Sigmoid colon (tissue), 7 donors: Measurements from ENCODE around the gene ZNF653. TPM values are rescaled to one million over a fixed set of nuclear protein-coding genes. Genes with fewer than 3 reads are reported as not detected.

Experiments
- DNase-seq: peaks from one replicate; pipeline ENCODE4 v3.0.0-alpha.2; 2019
- H3K27ac ChIP-seq, 4 donors: fragments of 200-600 bp; sonication (generic); one replicate each; pipeline ENCODE4 v1.5.1; 2016 to 2019; ENCODE audit warnings: mild to moderate bottlenecking in 1 of 4
- H3K27me3 ChIP-seq, 3 donors: fragments of 200-600 bp; sonication (generic); one replicate each; pipeline ENCODE4 v1.5.1; 2019; ENCODE audit warnings: mild to moderate bottlenecking in 1 of 3
- H3K36me3 ChIP-seq, 4 donors: fragments of 200-600 bp; sonication (generic); one replicate each; pipeline ENCODE4 v1.5.1; 2016 to 2019
- H3K4me1 ChIP-seq, 4 donors: fragments of 200-600 bp; sonication (generic); one replicate each; pipeline ENCODE4 v1.5.1; 2017 to 2019
- H3K4me3 ChIP-seq, 4 donors: fragments of 200-600 bp; sonication (generic); one replicate each; pipeline ENCODE4 v1.5.1; 2017 to 2019; ENCODE audit warnings: mild to moderate bottlenecking in 2 of 4, moderate library complexity in 1 of 4
- H3K9me3 ChIP-seq, 4 donors: fragments of 200-600 bp in 3 of 4; sonication (generic) in 3 of 4; one replicate each; pipeline versions ENCODE4 v1.5.1 to v1.6.1; 2013 to 2019
- CTCF ChIP-seq, 4 experiments: fragments of 450-650 bp in 3 of 4; fragments of 200-600 bp in 1 of 4; IDR thresholded peaks; one replicate each; pipeline ENCODE4 v1.5.1; 2016 to 2019; ENCODE audit warnings: antibody characterized with exemption in 4 of 4, mild to moderate bottlenecking in 3 of 4, moderate library complexity in 2 of 4
- EP300 ChIP-seq, 4 donors: sonication (generic); formaldehyde crosslinking; IDR thresholded peaks; one replicate each; pipeline ENCODE4 v1.6.1; 2017; ENCODE audit warnings: antibody characterized with exemption in 4 of 4
- POLR2A ChIP-seq, 2 donors: fragments of 450-650 bp; IDR thresholded peaks; one replicate each; pipeline ENCODE4 v1.6.1; 2016; ENCODE audit warnings: antibody characterized with exemption in 2 of 2, mild to moderate bottlenecking in 2 of 2, moderate library complexity in 2 of 2
- POLR2AphosphoS5 ChIP-seq, 4 donors: sonication (generic); formaldehyde crosslinking; IDR thresholded peaks; one replicate each; pipeline ENCODE4 v1.6.1; 2017; ENCODE audit warnings: antibody characterized with exemption in 4 of 4
- whole genome bisulfite sequencing, 2 donors: extraction: QIAGEN DNeasy Blood & Tissue Kit; methylation state at CpG; one replicate each; pipeline ENCODE4 v1.1.7; 2013; 5-methylcytosine and 5-hydroxymethylcytosine counted together
- intact Hi-C: fragments of 100-400 bp; cut with DNase I; formaldehyde crosslinking; loops from one replicate; pipeline ENCODE4 v1.15.1; 2023
- polyA plus RNA-seq, 3 donors: library from polyadenylated mRNA; stranded (reverse); fragments of 200-250 nt; gene quantifications; one replicate each; pipeline ENCODE4 v1.2.3, GENCODE V29; 2013
- total RNA-seq, 4 donors: library from RNA; depleted of rRNA; stranded (reverse); fragments of >200 nt; gene quantifications; one replicate each; pipeline ENCODE4 v1.1.0, GENCODE V29; 2016
- donor health status: healthy with polysubstance abuse.
- donor health status: Bipolar disorder and iron deficiency.
- donor health status: healthy.

Gene ZNF653
- total and polyA plus RNA-seq, 7 donors: 3.2 to 8.8 (median 7.5) TPM

- peak within 1 kb of the TSS; percentile 83 to 95 (median 92) for H3K27ac ChIP-seq
- H3K4me3 ChIP-seq: peak within 1 kb of the TSS; percentile 67 to 92 (median 82)
- H3K36me3 ChIP-seq: peaks cover 0 to 19% (median 3%) of the 10 kb centered on the region in 4 donors
- DNase-seq: peak; percentile 99
- no peaks in the 10 kb centered on the region for H3K9me3 ChIP-seq
- H3K27me3 ChIP-seq: no peaks in the 10 kb centered on the region
- H3K4me1 ChIP-seq: peaks cover 0 to 36% (median 27%) of the 10 kb centered on the region in 4 donors
- TF ChIP-seq EP300 (IDR thresholded peaks at IDR 0.05) (no peak), POLR2A (IDR thresholded peaks at IDR 0.05) (peak in 1 of 2 donors; percentile 17), POLR2AphosphoS5 (IDR thresholded peaks at IDR 0.05) (peak; percentile 54 to 78 (median 75)), CTCF (IDR thresholded peaks at IDR 0.05) (no peak)
- 0 to 1% methylated on average over 47 of the region's 47 CpGs for WGBS, 2 donors
- intact Hi-C loops: loop anchor here (2.0 to 5.0 kb wide), 2 partner anchors 24 to 34 kb away; partner anchors contain the start of gene ZNF653
Observed at GRCh38 chr19:11528551-11529341, 23.1 kb upstream of the ZNF653 start, which contains the start of gene ECSIT. Gene ECSIT, minus strand, starts transcription at chr19:11529134. Its CDS starts 9,964 bp downstream, at chr19:11519170.

GRCh38 chr19:11519138-11519537, 13.5 kb upstream of the ZNF653 start:
- TF ChIP-seq POLR2AphosphoS5 (IDR thresholded peaks at IDR 0.05): no peak
- no peak for TF ChIP-seq CTCF (IDR thresholded peaks at IDR 0.05)
- no peak for TF ChIP-seq POLR2A (IDR thresholded peaks at IDR 0.05)
- no peak for TF ChIP-seq EP300 (IDR thresholded peaks at IDR 0.05)
- intact Hi-C loops: no loop called here
- H3K4me1 ChIP-seq: no peaks in the 10 kb centered on the region
- no peaks in the 10 kb centered on the region for H3K27me3 ChIP-seq
- H3K27ac ChIP-seq: no peak overlapping the region
- H3K4me3 ChIP-seq: no peak overlapping the region
- 92 to 96% methylated on average over 9 of the region's 9 CpGs for WGBS, 2 donors
- H3K36me3 ChIP-seq: peaks cover 8 to 85% (median 18%) of the 10 kb centered on the region in 4 donors
- H3K9me3 ChIP-seq: no peaks in the 10 kb centered on the region
- DNase-seq: no peak

GRCh38 chr19:11513946-11514345, 8.3 kb upstream of the ZNF653 start:
- Histone ChIP-seq H3K36me3 (peaks cover 9 to 88% (median 31%) of the 10 kb centered on the region in 4 donors), H3K4me3 (no peak overlapping the region), H3K4me1 (no peaks in the 10 kb centered on the region), H3K27ac (no peak overlapping the region), H3K9me3 (no peaks in the 10 kb centered on the region), H3K27me3 (no peaks in the 10 kb centered on the region)
- intact Hi-C loops: no loop called here
- WGBS, 2 donors: 97% methylated on average over 20 of the region's 20 CpGs
- no peak for TF ChIP-seq POLR2AphosphoS5 (IDR thresholded peaks at IDR 0.05)
- TF ChIP-seq EP300 (IDR thresholded peaks at IDR 0.05): no peak
- no peak for TF ChIP-seq POLR2A (IDR thresholded peaks at IDR 0.05)
- no peak for TF ChIP-seq CTCF (IDR thresholded peaks at IDR 0.05)
- no peak for DNase-seq

- Histone ChIP-seq H3K4me3 (no peak overlapping the region), H3K27me3 (no peaks in the 10 kb centered on the region), H3K36me3 (peaks cover 0 to 53% (median 16%) of the 10 kb centered on the region in 4 donors), H3K27ac (no peak overlapping the region), H3K9me3 (no peaks in the 10 kb centered on the region), H3K4me1 (peaks cover 0 to 12% (median 6%) of the 10 kb centered on the region in 4 donors)
- WGBS, 2 donors: 95 to 96% methylated on average over 8 of the region's 8 CpGs
- no peak for TF ChIP-seq POLR2A (IDR thresholded peaks at IDR 0.05)
- TF ChIP-seq CTCF (IDR thresholded peaks at IDR 0.05): no peak
- no peak for TF ChIP-seq POLR2AphosphoS5 (IDR thresholded peaks at IDR 0.05)
- TF ChIP-seq EP300 (IDR thresholded peaks at IDR 0.05): no peak
- intact Hi-C loops: no loop called here
- DNase-seq: no peak
Observed at GRCh38 chr19:11510444-11510843, 4.8 kb upstream of the ZNF653 start.
